ENCODE results near the gene MAPK12. TPM values are rescaled to one million over a fixed set of nuclear protein-coding genes. Genes with fewer than 3 reads are reported as not detected.

The MAPK12 gene
- total and polyA plus RNA-seq, 2 donors (not counting 3 experiments of a cell fraction or from before 2014, with no cell fraction given), result 72.3 to 86.8 TPM

- Histone ChIP-seq H3K4me1 (ENCODE audit: control insufficient read depth, extremely low read depth, insufficient read depth, low read length) (peaks cover 11% of the 10 kb centered on the region), H3K9me3 (replicated peaks; ENCODE audit: control insufficient read depth, insufficient read depth, low read length) (no peaks in the 10 kb centered on the region), H3K79me2 (ENCODE audit: control insufficient read depth, insufficient read depth, low read length) (peaks cover 22% of the 10 kb centered on the region), H3K27me3 (ENCODE audit: control insufficient read depth in 2 of 2, insufficient read depth in 2 of 2, low read length in 2 of 2) (no peaks in the 10 kb centered on the region), H2AFZ (ENCODE audit: low read depth, low read length) (no peak overlapping the region), H3K9me1 (replicated peaks; ENCODE audit: control insufficient read depth, extremely low read depth, insufficient read depth, low read length) (no peaks in the 10 kb centered on the region), H3K9ac (replicated peaks; ENCODE audit: extremely low read depth, insufficient read depth, low read length) (no peak overlapping the region), H3K4me2 (ENCODE audit: insufficient read depth, low read length) (no peak overlapping the region), H3K36me3 (ENCODE audit: control insufficient read depth in 2 of 2, extremely low read depth in 1 of 2, insufficient read depth in 2 of 2, low read length in 2 of 2) (peaks cover 0 to 27% of the 10 kb centered on the region in 2 experiments), H3K27ac (ENCODE audit: insufficient read depth, low read depth, low read length) (no peak overlapping the region), H3K4me3 (replicated peaks in 1 of 3; ENCODE audit: insufficient read depth in 1 of 3, low read depth in 1 of 3, low read length in 3 of 3) (no peak overlapping the region), H4K20me1 (replicated peaks; ENCODE audit: control insufficient read depth, extremely low read depth, insufficient read depth, low read length) (no peaks in the 10 kb centered on the region)
- dilution Hi-C loops (cut with MboI; ENCODE audit: extremely low pct_ligation_motif_present, low sequenced_read_pairs) (no loop called here), intact Hi-C loops (cut with micrococcal nuclease) (no loop called here)
- TF ChIP-seq JUN (IDR thresholded peaks at IDR 0.05; ENCODE audit: borderline replicate concordance, insufficient read depth, insufficient read length, low read depth), result no peak
- no peak for TF ChIP-seq POLR2AphosphoS5 (IDR thresholded peaks at IDR 0.05; ENCODE audit: insufficient read depth, low read depth, low read length)
- no peak for TF ChIP-seq FOS (IDR thresholded peaks at IDR 0.05; ENCODE audit: borderline replicate concordance, insufficient read depth, low read length)
- TF ChIP-seq EZH2 (IDR thresholded peaks at IDR 0.05; ENCODE audit: borderline replicate concordance, low read depth, low read length, severe bottlenecking), result no peak
- no peak for TF ChIP-seq MAX (IDR thresholded peaks at IDR 0.05; ENCODE audit: insufficient read depth, insufficient read length)
- no peak for TF ChIP-seq CTCF (IDR thresholded peaks at IDR 0.05; ENCODE audit: extremely low read depth in 1 of 2, insufficient read depth in 1 of 2, low read depth in 1 of 2, low read length in 2 of 2)
- TF ChIP-seq MYC (IDR thresholded peaks at IDR 0.05; ENCODE audit: low read depth, low read length), result no peak
- TF ChIP-seq POLR2A (IDR thresholded peaks at IDR 0.05; ENCODE audit: low read depth, low read length), result no peak
- TF ChIP-seq GATA2 (IDR thresholded peaks at IDR 0.05; ENCODE audit: insufficient read depth, insufficient read length, low read depth, low read length), result no peak
- ChIA-PET POLR2A (no interaction called here), CTCF (interaction anchor here (0.6 to 3.0 kb wide), 3 partner anchors 12 to 361 kb away, joined by 3 to 13 read pairs (median 3); partner anchors contain the start of gene MAPK11)
- FAIRE-seq (no peak), DNase-seq (ENCODE audit: low read depth, low spot score) (no peak)
- BruUV-seq (replicated peaks), result no TSS peak
These were observed 2.2 kb downstream of the MAPK12 start for GRCh38 chr22:50259302-50259701.

All from endothelial cell of umbilical vein (primary cell).